GM12873 (cell line): ENCODE results near the gene OR4K2.

ENCODE experiments used
- TF ChIP-seq, protein P1 (sequence below): IDR thresholded peaks from 2 replicates; pipeline ENCODE4 v1.5.1; 2012; ENCODE audit warnings: low read depth, mild to moderate bottlenecking, moderate library complexity, low read length, control low read depth; ENCODE audit not compliant: insufficient read depth; ENCODE audit errors: missing control alignments

Gene OR4K2

DNA sequence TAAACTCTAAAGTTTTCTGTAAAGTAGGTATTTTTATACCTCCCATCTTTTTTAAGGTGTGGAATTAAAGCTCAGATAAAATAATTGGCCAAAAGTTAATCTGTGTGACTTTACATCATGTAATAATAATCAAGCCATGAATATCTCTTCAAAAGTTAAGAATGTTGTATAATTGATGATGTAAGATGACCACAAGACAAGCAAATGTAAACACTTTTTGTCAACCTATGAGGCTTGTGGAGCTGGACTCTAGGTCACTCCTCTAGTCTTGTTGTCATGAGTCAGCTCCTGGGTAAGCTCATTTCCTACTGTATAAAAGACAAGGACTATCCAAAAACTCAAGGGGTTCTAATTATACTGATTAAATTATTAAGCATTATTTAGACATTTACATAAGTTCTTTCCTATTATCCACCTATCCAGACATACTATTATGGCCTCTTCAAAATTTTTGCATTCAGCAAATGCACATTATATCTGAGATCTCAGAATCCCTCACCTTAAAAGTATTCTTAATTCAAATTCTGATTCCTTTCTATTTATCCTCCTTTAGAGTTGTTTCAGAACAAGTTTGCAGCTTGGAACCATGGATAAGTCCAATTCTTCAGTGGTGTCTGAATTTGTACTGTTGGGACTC, 45.2 kb downstream of the OR4K2 start, which contains the start of gene OR4K5:
OR4K5 (plus strand) TSS at position 587 of the 637 bp plus-strand sequence; CDS start at position 587, 0 bp downstream.
- TF ChIP-seq, protein P1, sequence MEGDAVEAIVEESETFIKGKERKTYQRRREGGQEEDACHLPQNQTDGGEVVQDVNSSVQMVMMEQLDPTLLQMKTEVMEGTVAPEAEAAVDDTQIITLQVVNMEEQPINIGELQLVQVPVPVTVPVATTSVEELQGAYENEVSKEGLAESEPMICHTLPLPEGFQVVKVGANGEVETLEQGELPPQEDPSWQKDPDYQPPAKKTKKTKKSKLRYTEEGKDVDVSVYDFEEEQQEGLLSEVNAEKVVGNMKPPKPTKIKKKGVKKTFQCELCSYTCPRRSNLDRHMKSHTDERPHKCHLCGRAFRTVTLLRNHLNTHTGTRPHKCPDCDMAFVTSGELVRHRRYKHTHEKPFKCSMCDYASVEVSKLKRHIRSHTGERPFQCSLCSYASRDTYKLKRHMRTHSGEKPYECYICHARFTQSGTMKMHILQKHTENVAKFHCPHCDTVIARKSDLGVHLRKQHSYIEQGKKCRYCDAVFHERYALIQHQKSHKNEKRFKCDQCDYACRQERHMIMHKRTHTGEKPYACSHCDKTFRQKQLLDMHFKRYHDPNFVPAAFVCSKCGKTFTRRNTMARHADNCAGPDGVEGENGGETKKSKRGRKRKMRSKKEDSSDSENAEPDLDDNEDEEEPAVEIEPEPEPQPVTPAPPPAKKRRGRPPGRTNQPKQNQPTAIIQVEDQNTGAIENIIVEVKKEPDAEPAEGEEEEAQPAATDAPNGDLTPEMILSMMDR = no peak

- TF ChIP-seq, protein P1 = no peak
These were observed 55.7 kb downstream of the OR4K2 start, which contains the start of gene OR4K1 for GRCh38 chr14:19930617-19931016. Gene OR4K1 (plus strand): TSS chr14:19930917. CDS start chr14:19935667, 4,750 bp downstream.
